ENCODE data around the gene DPH1.

The DPH1 gene

DNA sequence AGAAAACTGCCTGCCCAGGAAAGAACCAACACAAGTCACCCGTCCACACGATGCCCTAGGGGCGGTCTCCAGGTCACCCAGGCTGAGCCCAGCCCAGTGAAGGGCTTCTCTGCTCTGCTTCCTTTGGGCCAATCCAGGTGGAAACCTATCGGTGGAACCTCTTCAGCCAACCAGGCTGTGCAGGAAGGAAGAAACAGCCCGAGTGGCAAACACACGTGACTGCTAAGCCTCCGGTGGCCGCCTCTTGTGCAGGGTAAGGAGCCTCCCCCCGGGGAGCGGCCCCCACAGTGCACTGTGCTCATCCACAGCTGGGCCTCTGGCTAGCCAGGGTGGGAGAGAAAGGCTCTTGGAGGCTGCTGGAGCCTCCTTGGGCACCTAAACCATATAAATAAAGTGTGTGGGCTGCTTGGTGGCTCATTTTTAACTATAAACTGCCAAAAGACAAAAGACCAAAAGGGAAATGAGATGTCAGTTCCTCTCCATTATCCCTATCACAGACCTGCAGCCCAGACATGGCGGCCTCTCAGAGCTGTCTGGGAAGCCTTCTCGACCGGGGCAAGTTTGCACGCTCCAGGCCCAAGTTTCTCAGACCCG, 7.2 kb upstream of the DPH1 start:
- H3K4me1 ChIP-seq (ENCODE audit: control insufficient read depth, insufficient read depth, low read length), result peaks cover 18% of the 10 kb centered on the region
- no peak overlapping the region for H3K4me2 ChIP-seq (ENCODE audit: low read length)
- no peak overlapping the region for H3K4me3 ChIP-seq (ENCODE audit: low read length)
- peaks cover 73% of the 10 kb centered on the region for H3K27me3 ChIP-seq (ENCODE audit: control insufficient read depth, insufficient read depth, low read length)
- H3K9me3 ChIP-seq (replicated peaks; ENCODE audit: low read length), result no peaks in the 10 kb centered on the region
- no peaks in the 10 kb centered on the region for H3K36me3 ChIP-seq (ENCODE audit: insufficient read depth, low read length)
- H3K9ac ChIP-seq (ENCODE audit: low read depth, low read length), result no peak overlapping the region

DNA sequence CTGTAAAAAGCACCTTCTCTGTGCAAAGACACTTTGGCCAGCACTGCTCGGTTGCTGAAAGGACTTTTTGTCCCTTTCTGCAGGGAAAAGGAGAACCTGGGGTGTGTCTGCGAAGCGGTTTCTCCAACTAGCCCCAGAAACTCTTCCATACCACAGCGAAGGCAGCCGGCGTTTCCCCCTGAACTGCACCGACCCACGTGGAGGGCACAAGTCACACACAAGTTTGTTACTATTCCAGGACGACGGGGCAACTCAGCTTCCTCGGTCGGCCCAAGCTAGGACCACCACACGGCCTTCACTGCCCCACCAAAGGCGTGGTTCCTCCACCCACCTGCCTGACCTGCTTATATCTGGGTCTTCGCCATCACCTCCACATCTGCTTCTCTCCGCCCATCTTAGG, 6.7 kb upstream of the DPH1 start:
- H3K4me3 ChIP-seq (ENCODE audit: low read length), result no peak overlapping the region
- peaks cover 68% of the 10 kb centered on the region for H3K27me3 ChIP-seq (ENCODE audit: control insufficient read depth, insufficient read depth, low read length)

DNA sequence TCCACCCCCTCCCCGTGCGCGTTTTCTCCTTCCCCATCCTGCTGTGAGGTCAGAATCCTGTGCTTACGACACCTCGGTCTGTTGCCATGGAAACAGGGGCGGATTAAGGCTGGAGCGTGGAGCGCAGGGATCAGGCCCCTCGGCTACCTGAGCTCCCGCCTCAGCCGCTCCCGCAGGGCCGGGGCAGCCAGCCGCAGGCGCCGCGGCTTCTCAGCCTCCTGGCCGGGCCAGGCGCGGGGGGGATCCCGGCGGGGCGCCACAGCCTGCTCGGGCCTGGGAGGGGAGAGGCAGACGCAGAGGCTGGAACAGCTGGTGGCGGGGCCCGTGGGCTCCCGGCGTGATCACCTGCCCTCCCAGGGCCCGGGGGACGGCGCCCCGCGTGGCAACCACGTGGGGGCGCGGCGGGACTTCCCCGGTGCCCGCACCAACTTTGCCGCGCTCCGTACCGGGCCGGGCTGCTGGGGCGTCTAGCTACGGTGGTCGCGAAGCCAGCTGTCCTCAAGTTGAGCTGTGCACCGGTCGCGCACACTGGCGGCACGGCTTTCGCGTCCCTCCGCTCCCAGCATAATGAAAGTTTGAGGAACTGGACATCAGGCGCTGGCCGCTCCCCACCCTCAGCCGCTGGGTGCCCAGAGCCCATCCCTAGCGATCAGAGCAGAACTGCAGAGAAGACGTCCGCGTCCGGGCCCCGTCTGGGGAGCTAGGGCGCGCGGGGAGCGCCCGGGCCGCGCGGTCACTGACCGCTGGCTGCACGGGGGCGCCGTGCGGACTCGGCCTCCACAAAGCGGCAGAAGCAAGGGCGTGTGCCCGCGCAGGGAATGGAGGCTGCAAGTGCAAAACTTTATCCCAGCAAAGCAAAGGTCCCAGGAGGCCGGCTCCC, 6.0 kb upstream of the DPH1 start:
- Histone ChIP-seq H3K4me1 (ENCODE audit: control insufficient read depth, insufficient read depth, low read length) (peaks cover 18% of the 10 kb centered on the region), H3K27me3 (ENCODE audit: control insufficient read depth, insufficient read depth, low read length) (peaks cover 61% of the 10 kb centered on the region), H3K9ac (ENCODE audit: low read depth, low read length) (no peak overlapping the region), H3K4me2 (ENCODE audit: low read length) (peak overlapping the region; percentile 84), H3K9me3 (replicated peaks; ENCODE audit: low read length) (no peaks in the 10 kb centered on the region), H3K4me3 (ENCODE audit: low read length) (peak overlapping the region; percentile 64), H3K36me3 (ENCODE audit: insufficient read depth, low read length) (no peaks in the 10 kb centered on the region)

More for the DNA sequence above, 6.7 kb upstream of the DPH1 start:
- Histone ChIP-seq H3K9ac (ENCODE audit: low read depth, low read length) (no peak overlapping the region), H3K4me1 (ENCODE audit: control insufficient read depth, insufficient read depth, low read length) (peaks cover 18% of the 10 kb centered on the region), H3K9me3 (replicated peaks; ENCODE audit: low read length) (no peaks in the 10 kb centered on the region), H3K4me2 (ENCODE audit: low read length) (no peak overlapping the region), H3K36me3 (ENCODE audit: insufficient read depth, low read length) (no peaks in the 10 kb centered on the region)

DNA sequence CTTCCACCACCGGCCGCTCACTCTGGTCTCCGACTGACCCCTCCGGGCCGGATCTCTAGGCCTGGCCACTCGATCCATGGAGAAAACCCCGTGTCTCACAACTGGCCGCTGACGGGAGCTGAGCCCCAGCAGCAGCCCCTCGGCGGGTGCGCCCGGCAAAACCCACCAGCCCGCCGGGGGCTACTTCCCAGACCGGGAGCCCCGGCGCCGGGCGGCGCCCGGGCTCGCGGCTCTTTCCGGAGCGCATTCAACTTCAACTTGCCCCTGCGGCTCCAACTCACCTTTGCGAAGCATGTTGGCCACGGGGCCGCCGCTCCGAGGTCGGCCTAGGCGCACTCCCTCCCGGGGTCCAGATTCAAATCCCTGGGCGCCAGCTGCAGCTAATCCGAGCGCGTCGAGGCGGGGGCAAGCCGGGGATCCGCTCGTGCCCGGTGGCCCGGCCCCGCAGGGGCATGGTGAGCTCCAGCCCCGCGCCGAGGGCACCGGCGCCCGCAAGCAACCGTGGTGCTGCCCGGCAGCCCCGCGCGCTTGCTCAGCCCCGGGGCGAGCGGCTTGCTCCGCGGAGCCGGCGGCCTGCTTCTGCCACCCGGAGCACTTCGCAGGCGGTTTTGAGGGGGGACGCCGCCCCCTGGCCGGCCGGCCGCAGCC, 5.3 kb upstream of the DPH1 start:
- H3K9me3 ChIP-seq (replicated peaks; ENCODE audit: low read length), result no peaks in the 10 kb centered on the region
- peaks cover 20% of the 10 kb centered on the region for H3K4me1 ChIP-seq (ENCODE audit: control insufficient read depth, insufficient read depth, low read length)
- H3K9ac ChIP-seq (ENCODE audit: low read depth, low read length), result no peak overlapping the region
- peak overlapping the region; percentile 84 for H3K4me2 ChIP-seq (ENCODE audit: low read length)
- H3K27me3 ChIP-seq (ENCODE audit: control insufficient read depth, insufficient read depth, low read length), result peaks cover 54% of the 10 kb centered on the region
- H3K36me3 ChIP-seq (ENCODE audit: insufficient read depth, low read length), result no peaks in the 10 kb centered on the region
- H3K4me3 ChIP-seq (ENCODE audit: low read length), result peak overlapping the region; percentile 64

DNA sequence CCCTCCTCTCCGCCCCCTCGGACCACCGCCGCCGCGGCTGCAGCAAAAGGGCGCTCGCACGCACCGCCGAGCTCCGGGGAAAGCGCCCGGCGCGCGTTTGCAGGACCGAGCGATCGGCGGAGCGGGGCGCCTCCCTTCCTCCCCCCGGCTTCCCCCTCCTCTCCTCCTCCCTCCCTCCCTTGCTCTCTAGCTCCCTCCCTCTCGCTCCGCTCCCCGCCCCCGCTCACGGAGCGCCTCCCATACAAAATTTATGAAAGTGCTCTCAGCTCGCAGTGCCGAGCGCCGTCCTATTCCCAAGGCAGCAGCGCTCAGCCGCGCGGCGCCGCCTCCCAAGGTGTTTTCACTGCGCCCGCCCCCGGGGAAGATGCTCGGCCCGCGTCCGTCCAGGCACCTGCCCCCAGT, 4.7 kb upstream of the DPH1 start, which contains the start of gene RTN4RL1:
Gene RTN4RL1 (minus strand): TSS at position 115 of the 402 bp plus-strand sequence. CDS start 469 bp downstream, outside the sequence.
- Histone ChIP-seq H3K4me3 (ENCODE audit: low read length) (peak within 1 kb of the TSS; percentile 64), H3K36me3 (ENCODE audit: insufficient read depth, low read length) (no peaks in the 10 kb centered on the region), H3K4me2 (ENCODE audit: low read length) (peak within 1 kb of the TSS; percentile 84), H3K4me1 (ENCODE audit: control insufficient read depth, insufficient read depth, low read length) (peaks cover 21% of the 10 kb centered on the region), H3K9ac (ENCODE audit: low read depth, low read length) (peak within 1 kb of the TSS; percentile 6), H3K27me3 (ENCODE audit: control insufficient read depth, insufficient read depth, low read length) (peaks cover 48% of the 10 kb centered on the region), H3K9me3 (replicated peaks; ENCODE audit: low read length) (no peaks in the 10 kb centered on the region)

DNA sequence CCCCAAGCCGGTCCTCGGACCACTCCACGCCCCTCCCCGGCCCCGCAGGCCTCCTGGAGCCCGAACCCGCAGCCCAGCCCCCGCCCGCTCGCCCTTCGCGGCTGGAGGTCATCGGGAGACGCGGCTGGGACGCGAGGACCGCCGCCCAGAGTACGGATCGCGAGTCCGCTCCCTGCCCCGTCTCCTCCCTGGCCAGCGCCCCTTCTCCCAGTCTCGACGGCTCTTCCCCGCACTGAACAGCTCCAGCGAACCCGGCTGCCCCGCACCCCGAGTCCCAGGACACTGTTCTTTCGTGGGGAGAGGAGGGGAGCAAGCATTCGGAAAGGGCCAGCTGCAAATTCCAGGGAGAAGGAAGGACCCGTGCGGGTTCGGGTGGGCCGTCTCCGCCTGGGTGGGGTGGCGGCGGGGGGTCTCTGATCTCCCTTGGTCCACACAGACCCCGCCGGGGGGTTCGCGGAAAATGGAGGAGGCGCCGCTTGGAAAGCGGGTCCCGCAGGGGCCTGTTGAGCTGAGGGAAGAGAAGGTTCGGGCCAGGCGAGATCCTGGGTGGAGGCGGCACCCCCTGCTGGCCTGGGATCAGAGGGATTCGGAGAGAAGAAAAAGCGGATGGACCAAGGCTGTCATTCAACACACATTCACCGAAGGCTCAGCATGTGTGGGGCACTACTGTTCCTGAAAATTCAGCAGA, 4.2 kb upstream of the DPH1 start:
- Histone ChIP-seq H3K4me3 (ENCODE audit: low read length) (peak overlapping the region; percentile 64), H3K9ac (ENCODE audit: low read depth, low read length) (peak overlapping the region; percentile 6), H3K9me3 (replicated peaks; ENCODE audit: low read length) (no peaks in the 10 kb centered on the region), H3K4me1 (ENCODE audit: control insufficient read depth, insufficient read depth, low read length) (peaks cover 23% of the 10 kb centered on the region), H3K4me2 (ENCODE audit: low read length) (peak overlapping the region; percentile 84), H3K27me3 (ENCODE audit: control insufficient read depth, insufficient read depth, low read length) (peaks cover 43% of the 10 kb centered on the region), H3K36me3 (ENCODE audit: insufficient read depth, low read length) (no peaks in the 10 kb centered on the region)

DNA sequence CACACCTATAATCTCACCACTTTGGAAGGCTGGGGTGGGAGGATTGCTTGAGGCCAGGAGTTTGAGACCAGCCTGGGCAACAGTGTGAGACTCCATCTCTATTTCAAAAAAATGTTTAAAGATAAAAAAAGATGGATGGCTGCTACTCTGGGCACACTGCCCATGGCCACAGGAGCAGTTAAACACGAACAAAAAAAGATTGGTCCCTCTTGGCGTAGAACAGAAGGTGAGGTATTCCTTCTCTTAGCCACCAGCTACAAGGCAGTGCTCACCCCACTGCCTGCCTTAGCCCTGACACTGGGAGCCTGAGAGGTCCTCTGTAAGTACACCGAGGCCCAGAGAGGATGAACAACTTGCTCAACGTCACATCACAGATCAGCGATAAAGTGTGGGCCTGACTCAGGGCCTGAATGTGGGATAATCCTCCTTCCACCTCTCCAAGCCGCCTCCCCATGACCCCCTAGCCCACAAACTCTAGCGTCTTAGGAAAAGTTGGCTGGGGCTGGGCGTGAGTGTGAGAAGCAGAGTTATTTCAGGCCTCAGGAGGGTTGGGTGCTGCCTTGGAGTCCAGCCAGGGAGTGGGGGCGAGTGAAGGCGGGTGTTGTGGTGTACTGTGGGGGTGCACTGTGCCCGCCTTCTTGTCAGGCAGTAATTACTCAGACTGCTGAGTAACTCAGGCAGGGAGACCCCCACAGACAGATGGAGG, 2.3 kb upstream of the DPH1 start:
- H3K27me3 ChIP-seq (ENCODE audit: control insufficient read depth, insufficient read depth, low read length), result peaks cover 33% of the 10 kb centered on the region
- H3K4me2 ChIP-seq (ENCODE audit: low read length), result no peak overlapping the region
- H3K4me3 ChIP-seq (ENCODE audit: low read length), result no peak overlapping the region

DNA sequence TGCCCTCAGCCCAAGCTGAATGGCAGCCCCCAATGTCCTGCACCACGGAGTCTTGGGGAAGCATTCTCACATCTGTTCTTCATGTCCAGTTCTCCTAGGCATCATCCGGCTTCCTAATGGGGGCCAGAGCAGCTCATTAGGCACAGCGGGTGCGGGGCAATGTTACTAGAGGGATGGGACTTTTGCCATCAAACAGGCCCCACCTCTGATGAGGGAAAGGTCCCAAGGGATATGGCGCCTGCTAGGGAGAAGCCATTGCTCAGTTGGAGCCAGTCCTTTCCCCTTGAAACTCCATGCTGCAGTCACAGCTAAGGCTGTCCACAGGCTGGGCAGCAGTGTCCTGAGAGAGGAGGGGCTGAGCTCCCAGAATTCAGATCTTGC, 1.7 kb upstream of the DPH1 start:
- no peak overlapping the region for H3K4me3 ChIP-seq (ENCODE audit: low read length)
- peaks cover 27% of the 10 kb centered on the region for H3K27me3 ChIP-seq (ENCODE audit: control insufficient read depth, insufficient read depth, low read length)
- no peak overlapping the region for H3K4me2 ChIP-seq (ENCODE audit: low read length)
- H3K4me1 ChIP-seq (ENCODE audit: control insufficient read depth, insufficient read depth, low read length), result peaks cover 32% of the 10 kb centered on the region
- H3K36me3 ChIP-seq (ENCODE audit: insufficient read depth, low read length), result no peaks in the 10 kb centered on the region
- H3K9me3 ChIP-seq (replicated peaks; ENCODE audit: low read length), result no peaks in the 10 kb centered on the region
- H3K9ac ChIP-seq (ENCODE audit: low read depth, low read length), result no peak overlapping the region

More for the DNA sequence above, 2.3 kb upstream of the DPH1 start:
- peaks cover 27% of the 10 kb centered on the region for H3K4me1 ChIP-seq (ENCODE audit: control insufficient read depth, insufficient read depth, low read length)
- no peaks in the 10 kb centered on the region for H3K36me3 ChIP-seq (ENCODE audit: insufficient read depth, low read length)
- H3K9me3 ChIP-seq (replicated peaks; ENCODE audit: low read length), result no peaks in the 10 kb centered on the region
- H3K9ac ChIP-seq (ENCODE audit: low read depth, low read length), result no peak overlapping the region

DNA sequence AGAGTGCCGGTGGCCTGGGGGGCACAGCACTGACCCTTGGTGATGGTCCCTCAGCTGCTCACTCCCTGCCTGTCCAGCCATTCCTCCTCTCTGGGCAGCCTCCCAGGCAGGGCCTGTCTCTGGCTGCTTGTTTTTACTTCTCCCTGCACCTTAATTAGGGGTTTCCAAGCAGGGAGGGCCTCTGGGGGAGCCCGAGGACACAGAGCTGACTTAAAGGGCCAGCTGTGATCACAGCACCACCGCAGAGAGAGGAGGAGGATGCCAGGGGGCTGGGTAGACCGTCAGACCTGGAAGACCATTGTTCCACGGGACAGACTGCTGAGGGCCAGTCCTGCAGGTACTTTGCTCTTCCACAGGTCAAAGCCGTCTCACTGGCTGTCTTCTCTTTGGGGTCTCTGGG, 1.2 kb upstream of the DPH1 start:
- Histone ChIP-seq H3K4me2 (ENCODE audit: low read length) (no peak overlapping the region), H3K9ac (ENCODE audit: low read depth, low read length) (no peak overlapping the region), H3K4me3 (ENCODE audit: low read length) (no peak overlapping the region), H3K27me3 (ENCODE audit: control insufficient read depth, insufficient read depth, low read length) (peaks cover 23% of the 10 kb centered on the region), H3K4me1 (ENCODE audit: control insufficient read depth, insufficient read depth, low read length) (peaks cover 37% of the 10 kb centered on the region), H3K36me3 (ENCODE audit: insufficient read depth, low read length) (no peaks in the 10 kb centered on the region), H3K9me3 (replicated peaks; ENCODE audit: low read length) (no peaks in the 10 kb centered on the region)

DNA sequence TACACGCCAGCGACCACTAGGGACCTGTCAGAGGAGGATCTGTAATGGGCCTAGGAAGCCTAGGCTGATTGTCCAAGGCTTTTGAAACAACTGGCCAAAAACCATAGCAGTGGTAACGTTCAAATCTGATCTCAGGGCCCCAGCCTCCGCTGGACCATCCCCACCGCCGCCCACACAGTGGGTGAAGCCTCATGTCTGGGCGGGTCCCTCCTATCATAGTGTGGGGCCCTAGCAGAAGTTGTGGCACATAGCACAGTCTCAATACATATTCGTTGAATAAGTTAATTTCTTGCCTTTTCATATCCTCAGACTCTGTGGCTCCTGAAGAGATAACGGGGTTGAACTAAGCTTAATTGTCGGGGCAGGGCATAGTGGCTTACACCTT, 818 bp downstream of the DPH1 start:
- Histone ChIP-seq H3K36me3 (ENCODE audit: insufficient read depth, low read length) (peaks cover 4% of the 10 kb centered on the region), H3K27me3 (ENCODE audit: control insufficient read depth, insufficient read depth, low read length) (peaks cover 4% of the 10 kb centered on the region), H3K9me3 (replicated peaks; ENCODE audit: low read length) (no peaks in the 10 kb centered on the region), H3K9ac (ENCODE audit: low read depth, low read length) (peak overlapping the region; percentile 87), H3K4me3 (ENCODE audit: low read length) (peak overlapping the region; percentile 90), H3K4me1 (ENCODE audit: control insufficient read depth, insufficient read depth, low read length) (peaks cover 30% of the 10 kb centered on the region), H3K4me2 (ENCODE audit: low read length) (peak overlapping the region; percentile 88)

Measured in skeletal muscle satellite cell (primary cell).